ENCODE results near the gene UBXN4. TPM values are rescaled to one million over a fixed set of nuclear protein-coding genes. Genes with fewer than 3 reads are reported as not detected.

The UBXN4 gene
- total and polyA plus RNA-seq, 2 of the 4 experiments (the other 2 are of a cell fraction) = 48.1 to 49.1 TPM

DNA sequence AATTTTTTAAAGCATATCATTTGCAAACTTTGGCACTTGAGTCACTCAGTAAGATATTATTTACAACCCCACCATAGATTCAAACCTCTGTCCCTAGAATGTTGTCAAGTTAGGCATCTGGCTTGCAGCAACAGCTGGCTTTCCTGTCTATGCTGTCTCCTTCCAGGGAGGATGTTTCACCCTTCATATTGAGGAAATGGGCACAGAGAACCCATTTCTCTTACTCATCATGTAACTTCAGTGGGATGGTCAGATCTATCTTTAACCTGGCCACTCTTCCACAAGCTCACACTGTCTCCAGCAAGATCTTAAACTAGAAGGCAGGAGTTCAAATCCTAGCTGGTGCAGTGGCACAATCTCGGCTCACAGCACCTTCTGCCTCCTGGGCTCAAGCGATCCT is 79.5 kb downstream of the UBXN4 start:
- no peak overlapping the region for H3K9ac ChIP-seq (ENCODE audit: low read depth, low read length)
- H3K4me1 ChIP-seq (ENCODE audit: control insufficient read depth, insufficient read depth, low read length) = peaks cover 6% of the 10 kb centered on the region; the same call in 1 of the 2 replicates
- ATAC-seq (ENCODE audit: low read depth) (no peak), DNase-seq (no peak)
- no peaks in the 10 kb centered on the region for H4K20me1 ChIP-seq (ENCODE audit: insufficient read depth, low read length)
- dilution Hi-C loops (cut with HindIII; ENCODE audit: low sequenced_read_pairs, unreplicated experiment) (no loop called here), in situ Hi-C loops (cut with MboI; ENCODE audit: low sequenced_read_pairs) (no loop called here), intact Hi-C loops (cut with micrococcal nuclease) (no loop called here)
- no peak overlapping the region for H3K14ac ChIP-seq (replicated peaks; ENCODE audit: low read depth, low read length)
- H3K9me3 ChIP-seq (ENCODE audit: control insufficient read depth, insufficient read depth, low read length) = peaks cover 5% of the 10 kb centered on the region
- H2BK20ac ChIP-seq (ENCODE audit: low read depth, low read length) = no peak overlapping the region
- no peak overlapping the region for H3K27ac ChIP-seq (ENCODE audit: insufficient read depth, low read length)
- no peak overlapping the region for H3K56ac ChIP-seq (ENCODE audit: extremely low read depth, insufficient read depth, low read length)
- no peak overlapping the region for H2BK5ac ChIP-seq (ENCODE audit: low read depth, low read length, poor library complexity, severe bottlenecking)
- CTCF ChIA-PET = interaction anchor here (0.5 kb wide), 1 partner anchor 222 kb away, joined by 3 read pairs; no protein-coding TSS in a partner anchor
- H3K18ac ChIP-seq (ENCODE audit: low read depth, low read length) = no peak overlapping the region
- no TSS peak for BruUV-seq (replicated peaks)
- WGBS, 2 experiments (ENCODE audit: extremely low coverage in 2 of 2, insufficient read length in 1 of 2) = no CpG with 5 or more reads among the region's 2 CpGs
- H4K8ac ChIP-seq (ENCODE audit: low read depth in 2 of 2, low read length in 2 of 2) = no peak overlapping the region
- H3K36me3 ChIP-seq (ENCODE audit: control insufficient read depth, insufficient read depth, low read length) = no peaks in the 10 kb centered on the region
- no peak overlapping the region for H3K23ac ChIP-seq (ENCODE audit: low read depth, low read length)
- H3K9me1 ChIP-seq (ENCODE audit: insufficient read depth, low read length) = no peaks in the 10 kb centered on the region
- H3K4me2 ChIP-seq (ENCODE audit: low read depth, low read length) = no peak overlapping the region
- H2AK9ac ChIP-seq (replicated peaks; ENCODE audit: low read depth, low read length, poor library complexity) = no peak overlapping the region
- H3K27me3 ChIP-seq (ENCODE audit: control insufficient read depth, insufficient read depth, low read length) = peaks cover 4% of the 10 kb centered on the region; the same call in 1 of the 2 replicates
- no peak overlapping the region for H2BK120ac ChIP-seq (ENCODE audit: low read depth, low read length)
- no peaks in the 10 kb centered on the region for H3K79me1 ChIP-seq (ENCODE audit: low read depth in 1 of 2, low read length in 2 of 2)
- no peak overlapping the region for H3K4me3 ChIP-seq (ENCODE audit: insufficient read depth, low read depth, low read length)
- no peak overlapping the region for H2AFZ ChIP-seq (replicated peaks; ENCODE audit: low read length, poor library complexity)
- POLR2A ChIA-PET (ENCODE audit: unreplicated experiment) = no interaction called here
- TF ChIP-seq BHLHE40 (IDR thresholded peaks at IDR 0.05; ENCODE audit: low read depth, low read length) = no peak
- TF ChIP-seq MAFK (IDR thresholded peaks at IDR 0.05; ENCODE audit: low read depth, low read length) = no peak
- no peak overlapping the region for H3K4ac ChIP-seq (ENCODE audit: low read depth, low read length)
- H4K5ac ChIP-seq (ENCODE audit: low read depth, low read length) = no peak overlapping the region
- no peak overlapping the region for H2AK5ac ChIP-seq (ENCODE audit: low read depth, low read length)
- H2BK15ac ChIP-seq (ENCODE audit: low read depth, low read length) = no peak overlapping the region
- no peak overlapping the region for H4K91ac ChIP-seq (ENCODE audit: insufficient read depth, low read depth, low read length)

All from IMR-90 (cell line).